Right atrium auricular region (tissue), 2 donors: ENCODE data around the gene UBE2K. TPM values are rescaled to one million over a fixed set of nuclear protein-coding genes. Genes with fewer than 3 reads are reported as not detected.
A peak's percentile ranks its signal among the peaks of the same experiment; 100 is the strongest.
"Not testable (repeated sequence)": the region's sequence is repeated elsewhere in the genome, so short reads cannot be mapped to it uniquely, and the experiment has no call there.

ENCODE experiments used
- DNase-seq: peaks from one replicate; pipeline ENCODE4 v3.0.0-alpha.2; 2019; ENCODE audit warnings: low spot score
- H3K27ac ChIP-seq, 2 donors: fragments of 200-600 bp; sonication (generic); 1 replicate in 1 of 2; 2 replicates in 1 of 2; pipeline ENCODE4 v1.5.1; 2016 to 2019
- H3K27me3 ChIP-seq, 2 donors: fragments of 200-600 bp; sonication (generic); one replicate each; pipeline versions ENCODE4 v1.5.1 to v1.6.0; 2017 to 2019
- H3K36me3 ChIP-seq: fragments of 200-600 bp; sonication (generic); one replicate; pipeline ENCODE4 v1.5.1; 2016
- H3K4me1 ChIP-seq, 2 donors: fragments of 200-600 bp; sonication (generic); one replicate each; pipeline versions ENCODE4 v1.5.1 to v1.6.0; 2017 to 2019
- H3K4me3 ChIP-seq, 2 donors: fragments of 200-600 bp; sonication (generic); 1 replicate in 1 of 2; 2 replicates in 1 of 2; pipeline ENCODE4 v1.5.1; 2017 to 2019; ENCODE audit warnings: mild to moderate bottlenecking in 1 of 2, moderate library complexity in 1 of 2
- H3K9me3 ChIP-seq, 2 donors: fragments of 200-600 bp; sonication (generic); one replicate each; pipeline ENCODE4 v1.5.1; 2019
- CTCF ChIP-seq, 2 donors: fragments of 200-600 bp; sonication (generic); IDR thresholded peaks; one replicate each; pipeline ENCODE4 v1.5.1; 2019; ENCODE audit warnings: antibody characterized with exemption in 2 of 2
- total RNA-seq, 2 donors: library from RNA; depleted of rRNA; stranded (reverse); fragments of >200 nt; gene quantifications; one replicate each; pipeline ENCODE4 v1.1.0, GENCODE V29; 2016

The UBE2K gene
- total RNA-seq, 2 donors from 2014 or later = 16.7 to 23.8 TPM

- H3K4me1 ChIP-seq = peaks cover 0 to 18% of the 10 kb centered on the region in 2 donors
- no peak overlapping the region for H3K4me3 ChIP-seq
- TF ChIP-seq CTCF (IDR thresholded peaks at IDR 0.05) = no peak
- no peaks in the 10 kb centered on the region for H3K27me3 ChIP-seq
- H3K36me3 ChIP-seq = no peaks in the 10 kb centered on the region
- no peak overlapping the region for H3K27ac ChIP-seq
- H3K9me3 ChIP-seq = no peaks in the 10 kb centered on the region
- no peak for DNase-seq
These were observed 17.9 kb downstream of the UBE2K start for GRCh38 chr4:39715788-39716187.

- Histone ChIP-seq H3K4me1 (peaks cover 0 to 18% of the 10 kb centered on the region in 2 donors), H3K27me3 (no peaks in the 10 kb centered on the region), H3K36me3 (no peaks in the 10 kb centered on the region), H3K27ac (no peak overlapping the region), H3K4me3 (no peak overlapping the region), H3K9me3 (no peaks in the 10 kb centered on the region)
- TF ChIP-seq CTCF (IDR thresholded peaks at IDR 0.05) = no peak
- peak; percentile 40 for DNase-seq
These were observed 18.4 kb downstream of the UBE2K start for GRCh38 chr4:39716356-39716755.

GRCh38 chr4:39717743-39718142, 19.8 kb downstream of the UBE2K start:
- peaks cover 0 to 18% of the 10 kb centered on the region in 2 donors for H3K4me1 ChIP-seq
- peak; percentile 38 for DNase-seq
- not testable (repeated sequence) for H3K27ac ChIP-seq, H3K4me3 ChIP-seq, H3K9me3 ChIP-seq, H3K27me3 ChIP-seq, H3K36me3 ChIP-seq

- H3K27me3 ChIP-seq = no peaks in the 10 kb centered on the region
- peaks cover 0 to 9% of the 10 kb centered on the region in 2 donors for H3K4me1 ChIP-seq
- no peak overlapping the region for H3K27ac ChIP-seq
- no peak overlapping the region for H3K4me3 ChIP-seq
- peak; percentile 32 for DNase-seq
- TF ChIP-seq CTCF (IDR thresholded peaks at IDR 0.05) = no peak
- H3K36me3 ChIP-seq = no peaks in the 10 kb centered on the region
- H3K9me3 ChIP-seq = no peaks in the 10 kb centered on the region
These were observed 20.7 kb downstream of the UBE2K start for GRCh38 chr4:39718366-39719323.

- Histone ChIP-seq H3K4me3 (no peak overlapping the region), H3K36me3 (no peaks in the 10 kb centered on the region), H3K4me1 (peaks cover 0 to 3% of the 10 kb centered on the region in 2 donors), H3K27ac (no peak overlapping the region), H3K27me3 (no peaks in the 10 kb centered on the region), H3K9me3 (no peaks in the 10 kb centered on the region)
- no peak for DNase-seq
- no peak for TF ChIP-seq CTCF (IDR thresholded peaks at IDR 0.05)
These were observed 22.1 kb downstream of the UBE2K start for GRCh38 chr4:39719804-39720580.

GRCh38 chr4:39721273-39721672, 23.3 kb downstream of the UBE2K start:
- not testable (repeated sequence) for H3K27ac ChIP-seq, H3K4me1 ChIP-seq, H3K36me3 ChIP-seq, DNase-seq, H3K9me3 ChIP-seq, H3K4me3 ChIP-seq, H3K27me3 ChIP-seq
